Effector memory CD4-positive, alpha-beta T cell (primary cell): ENCODE data around the gene RORC.
"Not testable (repeated sequence)": the region's sequence is repeated elsewhere in the genome, so short reads cannot be mapped to it uniquely, and the experiment has no call there.

Experiments
- DNase-seq, 3 donors: peaks; one replicate each; pipeline ENCODE4 v3.0.0-alpha.2; 2020
- H3K27ac ChIP-seq: 2 replicates; pipeline ENCODE4 v1.7.0; 2013; ENCODE audit warnings: mild to moderate bottlenecking, low read length, moderate library complexity; ENCODE audit not compliant: insufficient read depth, poor library complexity, severe bottlenecking
- H3K27me3 ChIP-seq: replicated peaks from 2 replicates; pipeline ENCODE4 v1.7.0; 2013; ENCODE audit warnings: mild to moderate bottlenecking, low read length; ENCODE audit not compliant: insufficient read depth, control insufficient read depth, poor library complexity, severe bottlenecking
- H3K36me3 ChIP-seq: 2 replicates; pipeline ENCODE4 v1.7.0; 2013; ENCODE audit warnings: mild to moderate bottlenecking, low read length, moderate library complexity; ENCODE audit not compliant: control insufficient read depth, insufficient read depth
- H3K4me1 ChIP-seq: 2 replicates; pipeline ENCODE4 v1.7.0; 2013; ENCODE audit warnings: low read length, mild to moderate bottlenecking; ENCODE audit not compliant: control insufficient read depth, insufficient read depth, poor library complexity, severe bottlenecking
- H3K4me3 ChIP-seq: 2 replicates; pipeline ENCODE4 v1.7.0; 2013; ENCODE audit warnings: low read length, low read depth, mild to moderate bottlenecking; ENCODE audit not compliant: insufficient read depth, poor library complexity, severe bottlenecking
- H3K9me3 ChIP-seq: 2 replicates; pipeline ENCODE4 v1.7.0; 2013; ENCODE audit warnings: mild to moderate bottlenecking, low read length, moderate library complexity; ENCODE audit not compliant: control insufficient read depth
- total RNA-seq, 3 donors: gene quantifications; one replicate each; lab custom pipeline; 2026; lab: John Stamatoyannopoulos, UW

RORC gene
- 30.4 to 103 (median 57.5) reads per million in 3 donors for total RNA-seq

- Histone ChIP-seq H3K9me3 (no peaks in the 10 kb centered on the region), H3K27me3 (no peaks in the 10 kb centered on the region), H3K4me1 (peaks cover 87% of the 10 kb centered on the region), H3K36me3 (no peaks in the 10 kb centered on the region), H3K27ac (peak within 1 kb of the TSS; percentile 66), H3K4me3 (peak within 1 kb of the TSS; percentile 47)
- DNase-seq: no peak
These were observed at the start of gene RORC for GRCh38 chr1:151831605-151832004. RORC (minus strand) TSS chr1:151831802; CDS start chr1:151831764, 38 bp downstream.

GRCh38 chr1:151875419-151876097 is 44.0 kb upstream of the RORC start:
- Histone ChIP-seq H3K27ac (no peak overlapping the region), H3K27me3 (no peaks in the 10 kb centered on the region), H3K9me3 (no peaks in the 10 kb centered on the region), H3K4me3 (no peak overlapping the region), H3K4me1 (no peaks in the 10 kb centered on the region), H3K36me3 (peaks cover 7% of the 10 kb centered on the region)
- DNase-seq: no peak

- not testable (repeated sequence) for H3K27me3 ChIP-seq, DNase-seq, H3K4me3 ChIP-seq, H3K9me3 ChIP-seq, H3K27ac ChIP-seq, H3K36me3 ChIP-seq, H3K4me1 ChIP-seq
These were observed 41.2 kb upstream of the RORC start for GRCh38 chr1:151872776-151873175.

- Histone ChIP-seq H3K9me3 (no peaks in the 10 kb centered on the region), H3K27me3 (no peaks in the 10 kb centered on the region), H3K4me3 (no peak overlapping the region), H3K27ac (no peak overlapping the region), H3K4me1 (no peaks in the 10 kb centered on the region), H3K36me3 (peaks cover 7% of the 10 kb centered on the region)
- DNase-seq: no peak
These were observed 39.9 kb upstream of the RORC start for GRCh38 chr1:151871284-151872030.

GRCh38 chr1:151868486-151868885 is 36.9 kb upstream of the RORC start:
- Histone ChIP-seq H3K4me3 (no peak overlapping the region), H3K27me3 (no peaks in the 10 kb centered on the region), H3K27ac (no peak overlapping the region), H3K4me1 (no peaks in the 10 kb centered on the region), H3K9me3 (no peaks in the 10 kb centered on the region), H3K36me3 (peaks cover under 1% of the 10 kb centered on the region)
- DNase-seq: no peak

GRCh38 chr1:151867765-151868411 is 36.3 kb upstream of the RORC start:
- Histone ChIP-seq H3K4me3 (no peak overlapping the region), H3K27ac (no peak overlapping the region), H3K4me1 (no peaks in the 10 kb centered on the region), H3K9me3 (no peaks in the 10 kb centered on the region), H3K36me3 (no peaks in the 10 kb centered on the region), H3K27me3 (no peaks in the 10 kb centered on the region)
- DNase-seq: no peak

GRCh38 chr1:151867321-151867720 is 35.7 kb upstream of the RORC start:
- H3K9me3 ChIP-seq: no peaks in the 10 kb centered on the region
- H3K27ac ChIP-seq: no peak overlapping the region
- no peaks in the 10 kb centered on the region for H3K4me1 ChIP-seq
- no peaks in the 10 kb centered on the region for H3K27me3 ChIP-seq
- no peak for DNase-seq
- no peaks in the 10 kb centered on the region for H3K36me3 ChIP-seq
- H3K4me3 ChIP-seq: no peak overlapping the region

GRCh38 chr1:151864411-151864810 is 32.8 kb upstream of the RORC start:
- no peak for DNase-seq
- no peaks in the 10 kb centered on the region for H3K9me3 ChIP-seq
- no peak overlapping the region for H3K4me3 ChIP-seq
- H3K27ac ChIP-seq: no peak overlapping the region
- H3K36me3 ChIP-seq: no peaks in the 10 kb centered on the region
- H3K27me3 ChIP-seq: no peaks in the 10 kb centered on the region
- H3K4me1 ChIP-seq: no peaks in the 10 kb centered on the region

- Histone ChIP-seq H3K4me3 (no peak overlapping the region), H3K4me1 (no peaks in the 10 kb centered on the region), H3K27ac (no peak overlapping the region), H3K36me3 (no peaks in the 10 kb centered on the region), H3K27me3 (no peaks in the 10 kb centered on the region), H3K9me3 (no peaks in the 10 kb centered on the region)
- no peak for DNase-seq
These were observed 31.0 kb upstream of the RORC start for GRCh38 chr1:151862604-151863003.
